Left cardiac atrium (tissue), 4 donors: Measurements from ENCODE around the gene UFSP1. TPM values are rescaled to one million over a fixed set of nuclear protein-coding genes. Genes with fewer than 3 reads are reported as not detected.
A peak's percentile ranks its signal among the peaks of the same experiment; 100 is the strongest.

ENCODE experiments used
- ATAC-seq, 2 donors: fragments of 200-7000 bp; cut with Tn5 transposase; one replicate each; pipeline ENCODE4 v1.9.1; 2020; ENCODE audit warnings: mild to moderate bottlenecking in 2 of 2, moderate library complexity in 2 of 2
- DNase-seq: peaks from one replicate; pipeline ENCODE4 v3.0.0-alpha.2; 2020
- intact Hi-C, 2 donors: fragments of 100-400 bp; cut with DNase I; formaldehyde crosslinking; loops; one replicate each; pipeline versions ENCODE4 v1.14.1 to v1.15.1; 2022 to 2023
- total RNA-seq, 2 donors: library from RNA; stranded (reverse); fragmentation: NEBNext Ultra II Directional; extraction: Animal tissue kit (Norgen Biotek cat#: 25700); gene quantifications; one replicate each; pipeline ENCODE4 v1.2.1, GENCODE V29; 2021
- donor health status: DM: no; HTN: yes; CAD: no.
- donor health status: DM: no; HTN: yes; CAD: no; lungs with severe emphysema.
- donor health status: DM: yes; HTN: yes; CAD: no.
- donor health status: Dilated cardiomyopathy.

UFSP1 gene
- total RNA-seq, 2 donors from 2014 or later, result 2.7 to 4.3 TPM

GRCh38 chr7:100896732-100897608 lies 7.5 kb upstream of the UFSP1 start:
- peak; percentile 75 for DNase-seq
- ATAC-seq, result peak; percentile 10 to 17

GRCh38 chr7:100895956-100896731 lies 6.6 kb upstream of the UFSP1 start:
- intact Hi-C loops, result loop anchor here (2.0 to 10.0 kb wide), 3 partner anchors 161 to 279 kb away; no protein-coding TSS in a partner anchor
- DNase-seq, result peak; percentile 53
- no peak for ATAC-seq

More at GRCh38 chr7:100896732-100897608, 7.5 kb upstream of the UFSP1 start:
- intact Hi-C loops, result loop anchor here (2.0 to 10.0 kb wide), 3 partner anchors 160 to 278 kb away; no protein-coding TSS in a partner anchor

GRCh38 chr7:100895701-100895955 lies 6.1 kb upstream of the UFSP1 start, which contains the start of gene ACHE:
ACHE (minus strand) TSS chr7:100895888; CDS start chr7:100894232, 1,656 bp downstream.
- ATAC-seq (peak; percentile 26 to 42), DNase-seq (no peak)
- intact Hi-C loops, result loop anchor here (5.0 to 10.0 kb wide), 2 partner anchors 162 to 279 kb away; no protein-coding TSS in a partner anchor

GRCh38 chr7:100894860-100895700 lies 5.6 kb upstream of the UFSP1 start:
- ATAC-seq (peak; percentile 7 to 21), DNase-seq (peak; percentile 68)
- intact Hi-C loops, result loop anchor here (5.0 to 10.0 kb wide), 2 partner anchors 162 to 280 kb away; no protein-coding TSS in a partner anchor

GRCh38 chr7:100893910-100894721 lies 4.6 kb upstream of the UFSP1 start:
- ATAC-seq, result no peak
- intact Hi-C loops, result loop anchor here in 1 of 2 donors (10.0 kb wide), 1 partner anchor 281 kb away; no protein-coding TSS in a partner anchor
- no peak for DNase-seq

GRCh38 chr7:100893318-100893895 lies 3.9 kb upstream of the UFSP1 start:
- ATAC-seq (no peak), DNase-seq (no peak)
- intact Hi-C loops, result loop anchor here in 1 of 2 donors (10.0 kb wide), 1 partner anchor 281 kb away; no protein-coding TSS in a partner anchor

GRCh38 chr7:100892364-100893317 lies 3.1 kb upstream of the UFSP1 start:
- DNase-seq (no peak), ATAC-seq (no peak)
- intact Hi-C loops, result loop anchor here in 1 of 2 donors (10.0 kb wide), 1 partner anchor 282 kb away; no protein-coding TSS in a partner anchor

- intact Hi-C loops, result loop anchor here in 1 of 2 donors (10.0 kb wide), 1 partner anchor 283 kb away; no protein-coding TSS in a partner anchor
- DNase-seq (no peak), ATAC-seq (no peak)
Observed at GRCh38 chr7:100891568-100892247, 2.2 kb upstream of the UFSP1 start.

GRCh38 chr7:100890653-100891567 lies 1.4 kb upstream of the UFSP1 start:
- intact Hi-C loops, result loop anchor here in 1 of 2 donors (10.0 kb wide), 1 partner anchor 284 kb away; no protein-coding TSS in a partner anchor
- DNase-seq, result no peak
- ATAC-seq, result peak in 1 of 2 donors; percentile 2

- DNase-seq (no peak), ATAC-seq (no peak)
- intact Hi-C loops, result no loop called here
Observed at GRCh38 chr7:100888291-100888987, 1.1 kb downstream of the UFSP1 start.

GRCh38 chr7:100887516-100888290 lies 1.8 kb downstream of the UFSP1 start:
- intact Hi-C loops, result no loop called here
- ATAC-seq, result no peak
- DNase-seq, result no peak

- DNase-seq, result no peak
- intact Hi-C loops, result no loop called here
Observed at GRCh38 chr7:100886936-100887515, 2.5 kb downstream of the UFSP1 start.

More at GRCh38 chr7:100886936-100887515, 2.5 kb downstream of the UFSP1 start:
- no peak for ATAC-seq
